Osteoblast (primary cell): Measurements from ENCODE around the gene TMEM201. TPM values are rescaled to one million over a fixed set of nuclear protein-coding genes. Genes with fewer than 3 reads are reported as not detected.

Source experiments
- DNase-seq: peaks from one replicate; pipeline ENCODE4 v3.0.0; 2011; ENCODE audit warnings: low spot score, mixed read lengths; ENCODE audit not compliant: insufficient read length; ENCODE audit errors: missing footprints
- H2AFZ ChIP-seq: 2 replicates; pipeline ENCODE4 v1.6.0; 2011; ENCODE audit warnings: mild to moderate bottlenecking, low read length
- H3K27ac ChIP-seq: 2 replicates; pipeline ENCODE4 v1.5.1; 2011; ENCODE audit warnings: mild to moderate bottlenecking, low read depth, low read length, moderate library complexity
- H3K27me3 ChIP-seq: 2 replicates; pipeline ENCODE4 v1.6.0; 2012; ENCODE audit warnings: mild to moderate bottlenecking, control low read depth, inconsistent platforms, low read length, moderate library complexity; ENCODE audit not compliant: insufficient read depth
- H3K36me3 ChIP-seq: 2 replicates; pipeline ENCODE4 v1.5.1; 2011; ENCODE audit warnings: mild to moderate bottlenecking, low read length, control low read depth, moderate library complexity; ENCODE audit not compliant: insufficient read depth
- H3K4me1 ChIP-seq: 2 replicates; pipeline ENCODE4 v1.5.1; 2011; ENCODE audit warnings: mild to moderate bottlenecking, low read length, control low read depth, moderate library complexity; ENCODE audit not compliant: insufficient read depth
- H3K4me2 ChIP-seq: 2 replicates; pipeline ENCODE4 v1.6.0; 2011; ENCODE audit warnings: mild to moderate bottlenecking, low read length; ENCODE audit not compliant: insufficient read depth
- H3K4me3 ChIP-seq: fragments of 200-600 bp; sonication (generic); 3 replicates; pipeline ENCODE4 v1.5.1; 2012; ENCODE audit warnings: mild to moderate bottlenecking, low read length, inconsistent platforms; ENCODE audit not compliant: insufficient read depth
- H3K79me2 ChIP-seq: 2 replicates; pipeline ENCODE4 v1.6.0; 2012; ENCODE audit warnings: mild to moderate bottlenecking, low read length, control low read depth, inconsistent platforms; ENCODE audit not compliant: insufficient read depth
- H3K9me3 ChIP-seq: 2 replicates; pipeline ENCODE4 v1.5.1; 2011; ENCODE audit warnings: low read depth, low read length, control low read depth
- H4K20me1 ChIP-seq: 2 replicates; pipeline ENCODE4 v1.6.0; 2012; ENCODE audit warnings: mild to moderate bottlenecking, low read length, control low read depth; ENCODE audit not compliant: insufficient read depth
- CTCF ChIP-seq: IDR thresholded peaks from 2 replicates; pipeline ENCODE4 v1.5.1; 2011; ENCODE audit warnings: mild to moderate bottlenecking, low read depth, low read length, moderate library complexity; ENCODE audit errors: extremely low read depth
- total RNA-seq: library from RNA; depleted of rRNA; stranded (reverse); fragments of >200 nt; gene quantifications from 2 replicates; pipeline ENCODE4 v1.2.3, GENCODE V29; 2012

TMEM201 gene
- total RNA-seq, 1 donor, result 6.2 TPM

- no peaks in the 10 kb centered on the region for H3K27me3 ChIP-seq
- no peaks in the 10 kb centered on the region for H4K20me1 ChIP-seq
- TF ChIP-seq CTCF, result no peak
- H3K4me1 ChIP-seq, result no peaks in the 10 kb centered on the region
- H3K36me3 ChIP-seq, result peaks cover 8% of the 10 kb centered on the region
- DNase-seq, result no peak
- H3K4me3 ChIP-seq, result no peak overlapping the region
- no peaks in the 10 kb centered on the region for H3K9me3 ChIP-seq
- H3K79me2 ChIP-seq, result no peaks in the 10 kb centered on the region
- H2AFZ ChIP-seq, result no peak overlapping the region
- no peak overlapping the region for H3K27ac ChIP-seq
- no peak overlapping the region for H3K4me2 ChIP-seq
Measured at GRCh38 chr1:9576903-9577302, 11.8 kb upstream of the TMEM201 start.

GRCh38 chr1:9577423-9577822 lies 11.3 kb upstream of the TMEM201 start:
- Histone ChIP-seq H3K9me3 (no peaks in the 10 kb centered on the region), H3K27ac (no peak overlapping the region), H3K27me3 (no peaks in the 10 kb centered on the region), H3K4me2 (no peak overlapping the region), H3K36me3 (peaks cover 8% of the 10 kb centered on the region), H4K20me1 (no peaks in the 10 kb centered on the region), H3K79me2 (no peaks in the 10 kb centered on the region), H2AFZ (no peak overlapping the region), H3K4me3 (no peak overlapping the region), H3K4me1 (no peaks in the 10 kb centered on the region)
- no peak for TF ChIP-seq CTCF
- peak; percentile 53 for DNase-seq

GRCh38 chr1:9580942-9581341 lies 7.8 kb upstream of the TMEM201 start:
- H3K4me1 ChIP-seq, result no peaks in the 10 kb centered on the region
- no peak overlapping the region for H3K4me3 ChIP-seq
- no peaks in the 10 kb centered on the region for H3K27me3 ChIP-seq
- H4K20me1 ChIP-seq, result no peaks in the 10 kb centered on the region
- H3K9me3 ChIP-seq, result no peaks in the 10 kb centered on the region
- no peak overlapping the region for H3K27ac ChIP-seq
- TF ChIP-seq CTCF, result no peak
- no peaks in the 10 kb centered on the region for H3K79me2 ChIP-seq
- no peak overlapping the region for H2AFZ ChIP-seq
- no peak overlapping the region for H3K4me2 ChIP-seq
- H3K36me3 ChIP-seq, result peaks cover 8% of the 10 kb centered on the region
- no peak for DNase-seq

- no peak for TF ChIP-seq CTCF
- H3K27me3 ChIP-seq, result no peaks in the 10 kb centered on the region
- no peaks in the 10 kb centered on the region for H3K9me3 ChIP-seq
- no peaks in the 10 kb centered on the region for H3K36me3 ChIP-seq
- peak; percentile 54 for DNase-seq
- H3K4me1 ChIP-seq, result peaks cover 12% of the 10 kb centered on the region
- H3K79me2 ChIP-seq, result peaks cover 22% of the 10 kb centered on the region
- no peak overlapping the region for H3K4me3 ChIP-seq
- H3K4me2 ChIP-seq, result no peak overlapping the region
- peaks cover 15% of the 10 kb centered on the region for H4K20me1 ChIP-seq
- no peak overlapping the region for H2AFZ ChIP-seq
- H3K27ac ChIP-seq, result no peak overlapping the region
Measured at GRCh38 chr1:9586147-9586766, 2.5 kb upstream of the TMEM201 start.
